T-helper 22 cell (primary cell): ENCODE measurements around the gene RAPGEF1.

Experiments used
- DNase-seq: peaks from one replicate; pipeline ENCODE4 v3.0.0-alpha.2; 2020; ENCODE audit warnings: low read depth

The RAPGEF1 gene

GRCh38 chr9:131585375-131585774 lies 154.5 kb downstream of the RAPGEF1 start:
- peak; percentile 19 for DNase-seq

GRCh38 chr9:131584858-131585257 lies 155.0 kb downstream of the RAPGEF1 start:
- DNase-seq, result no peak

- no peak for DNase-seq
Measured at GRCh38 chr9:131583836-131584555, 155.9 kb downstream of the RAPGEF1 start.

- DNase-seq, result no peak
Measured at GRCh38 chr9:131583337-131583645, 156.6 kb downstream of the RAPGEF1 start.

GRCh38 chr9:131582466-131583336 lies 157.2 kb downstream of the RAPGEF1 start:
- no peak for DNase-seq

- DNase-seq, result no peak
Measured at GRCh38 chr9:131582056-131582455, 157.8 kb downstream of the RAPGEF1 start.

- no peak for DNase-seq
Measured at GRCh38 chr9:131580358-131580757, 159.5 kb downstream of the RAPGEF1 start.

GRCh38 chr9:131579789-131580211 lies 160.1 kb downstream of the RAPGEF1 start:
- DNase-seq, result no peak

GRCh38 chr9:131578731-131579504 lies 161.0 kb downstream of the RAPGEF1 start:
- DNase-seq, result no peak

GRCh38 chr9:131578021-131578420 lies 161.9 kb downstream of the RAPGEF1 start:
- no peak for DNase-seq

GRCh38 chr9:131577005-131578000 lies 162.6 kb downstream of the RAPGEF1 start:
- no peak for DNase-seq

GRCh38 chr9:131575946-131576853 lies 163.7 kb downstream of the RAPGEF1 start:
- no peak for DNase-seq

- no peak for DNase-seq
Measured at GRCh38 chr9:131574730-131575640, 164.9 kb downstream of the RAPGEF1 start.

- no peak for DNase-seq
Measured at GRCh38 chr9:131567910-131568309, 172.0 kb downstream of the RAPGEF1 start.

GRCh38 chr9:131566158-131566557 lies 173.7 kb downstream of the RAPGEF1 start:
- DNase-seq, result no peak

- DNase-seq, result no peak
Measured at GRCh38 chr9:131565369-131565768, 174.5 kb downstream of the RAPGEF1 start.

GRCh38 chr9:131562032-131562959 lies 177.6 kb downstream of the RAPGEF1 start:
- no peak for DNase-seq

GRCh38 chr9:131559421-131560000 lies 180.4 kb downstream of the RAPGEF1 start:
- no peak for DNase-seq
